Activated naive CD4-positive, alpha-beta T cell treated with anti-CD3 and anti-CD28 coated beads, Interleukin-2, amount 50 U/mL, for 16 hours (primary cell): Measurements from ENCODE around the gene CD200R1L.

Experiments used
- DNase-seq: peaks from one replicate; pipeline ENCODE4 v3.0.0-alpha.2; 2020

The CD200R1L gene

DNA sequence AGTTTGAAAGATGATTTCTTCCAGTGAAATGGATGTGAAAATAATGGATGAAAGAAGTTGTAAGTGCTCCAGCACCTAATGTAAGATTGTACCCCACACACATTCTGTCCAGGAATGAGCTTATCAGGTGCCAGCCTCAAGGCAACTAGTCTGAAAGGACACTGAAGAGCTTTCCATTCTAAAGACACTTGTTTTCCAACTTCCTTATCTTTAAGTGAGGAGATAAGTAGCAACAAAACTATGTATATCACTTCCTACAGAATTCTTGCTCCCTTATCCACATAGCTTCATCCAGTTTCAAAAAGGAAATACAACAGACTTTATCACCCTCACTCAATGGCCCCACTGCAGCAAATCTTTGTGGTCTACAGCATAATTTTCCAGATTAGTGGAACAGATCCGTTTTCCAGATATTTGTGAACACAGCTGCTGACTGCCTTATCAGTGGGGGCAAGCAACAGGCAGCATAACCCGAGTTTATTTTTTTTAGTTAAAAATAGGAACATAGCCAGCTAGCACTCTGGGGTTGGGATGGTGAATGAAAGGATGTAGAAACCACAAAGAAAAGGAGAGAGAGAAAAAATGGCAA lies 60.6 kb downstream of the CD200R1L start:
- DNase-seq: no peak

DNA sequence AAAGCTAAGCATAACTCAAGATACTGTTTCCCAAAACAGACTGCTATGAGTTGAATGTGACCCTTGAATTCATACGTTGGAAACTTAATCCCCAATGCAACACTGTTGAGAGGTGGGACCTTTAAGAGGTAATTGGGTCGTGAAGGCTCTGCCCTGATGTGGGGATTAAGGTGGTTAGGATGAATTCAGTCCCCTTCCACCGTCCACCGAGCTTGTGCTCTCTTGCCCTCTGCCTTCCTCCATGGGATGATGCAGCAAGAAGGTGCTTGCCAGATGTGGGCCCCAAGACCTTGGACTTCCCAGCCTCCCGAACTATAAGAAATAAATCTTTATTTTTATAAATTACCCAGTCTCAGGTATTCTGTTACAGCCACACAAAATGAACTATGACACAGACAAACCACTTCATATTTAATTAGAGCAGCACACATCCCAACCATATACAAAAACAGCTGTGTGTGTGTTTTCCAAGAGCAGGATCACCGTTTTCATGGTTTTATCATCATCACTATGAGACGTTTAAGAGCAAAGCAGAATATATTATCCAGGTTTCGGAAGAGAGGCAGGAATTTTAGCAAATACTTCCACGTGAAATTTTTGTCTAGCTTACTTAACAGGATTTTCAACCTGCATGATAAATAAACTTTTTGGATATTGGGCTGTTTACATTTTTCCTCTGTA lies 61.2 kb downstream of the CD200R1L start:
- no peak for DNase-seq

DNA sequence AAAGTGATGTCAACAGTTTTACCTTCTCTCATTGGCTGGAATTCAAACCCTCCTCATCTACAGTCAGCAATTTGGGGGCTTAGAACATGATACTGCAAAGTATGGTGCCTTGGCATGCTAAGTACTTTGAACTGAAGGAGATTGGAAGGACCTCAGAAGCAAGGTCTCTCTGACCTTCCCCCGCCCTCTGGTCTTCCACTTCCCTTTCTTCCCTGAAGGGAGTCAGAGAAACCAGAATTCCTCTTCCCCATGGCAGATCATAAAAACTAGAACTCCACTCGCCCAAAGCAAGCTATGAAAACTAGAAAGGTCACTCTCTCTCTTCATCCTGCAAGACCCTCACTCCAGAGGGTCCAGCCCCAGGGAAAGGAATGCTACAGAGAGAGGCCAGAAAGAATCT lies 64.2 kb downstream of the CD200R1L start:
- DNase-seq: no peak

DNA sequence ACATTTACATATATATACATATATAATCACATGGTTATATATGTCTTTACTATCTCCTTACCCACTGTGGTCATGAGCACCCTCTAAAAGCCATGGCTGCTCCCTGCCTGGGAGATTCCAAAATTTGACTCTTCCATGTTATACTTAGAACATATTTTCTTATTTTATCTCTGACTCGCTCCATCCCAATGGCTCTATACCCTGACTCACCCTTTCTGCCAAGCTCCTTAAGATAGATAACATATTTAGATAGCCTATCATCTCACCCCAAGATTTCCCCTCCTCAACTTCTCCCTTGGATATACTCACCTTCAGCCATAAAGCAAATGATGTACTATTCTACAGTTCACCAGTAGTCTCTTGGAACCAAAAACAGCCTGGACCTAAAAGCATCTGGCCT lies 65.1 kb downstream of the CD200R1L start:
- no peak for DNase-seq

DNA sequence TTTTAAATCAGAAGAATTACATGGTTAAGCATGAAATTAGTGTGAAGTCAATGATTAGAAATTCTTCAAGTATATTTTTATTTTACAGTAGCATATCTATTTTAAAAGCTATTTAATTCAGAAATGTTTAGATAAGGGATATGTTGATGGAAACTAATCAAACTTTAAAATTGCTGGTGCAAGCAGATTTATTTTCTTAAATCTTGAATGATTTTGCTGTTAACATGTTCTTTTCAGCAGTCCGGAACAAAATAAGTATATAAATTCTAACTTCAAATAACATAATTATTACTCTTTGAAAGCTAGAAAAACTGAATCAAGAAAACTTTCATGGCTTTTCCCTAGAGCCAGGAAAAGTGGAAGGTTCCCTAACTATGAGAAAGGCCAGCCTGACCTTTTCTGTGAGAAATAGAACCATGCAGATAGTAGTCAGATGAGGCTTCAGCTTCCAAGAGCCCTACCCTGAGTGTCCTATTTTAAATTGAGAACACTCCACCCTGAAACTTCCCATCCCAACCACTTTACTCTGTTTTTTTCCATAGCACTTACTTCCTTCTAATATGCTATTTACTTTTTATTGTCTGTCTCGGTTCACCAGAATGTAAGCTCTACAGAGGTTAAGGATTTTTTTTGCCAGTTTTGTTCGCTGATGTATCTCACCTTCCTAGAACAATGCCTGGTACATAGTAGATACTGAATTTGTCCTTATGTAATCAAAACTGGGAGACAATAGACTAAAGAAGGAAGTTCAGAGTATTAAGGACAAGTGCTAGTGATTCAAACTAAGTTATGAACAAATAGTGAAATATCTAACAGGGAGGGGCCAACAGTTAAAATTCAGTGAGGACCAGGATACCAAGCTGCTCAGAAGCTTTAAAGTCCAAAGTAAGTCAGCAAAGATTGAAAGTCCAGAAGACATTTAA lies 66.8 kb downstream of the CD200R1L start:
- DNase-seq: no peak

DNA sequence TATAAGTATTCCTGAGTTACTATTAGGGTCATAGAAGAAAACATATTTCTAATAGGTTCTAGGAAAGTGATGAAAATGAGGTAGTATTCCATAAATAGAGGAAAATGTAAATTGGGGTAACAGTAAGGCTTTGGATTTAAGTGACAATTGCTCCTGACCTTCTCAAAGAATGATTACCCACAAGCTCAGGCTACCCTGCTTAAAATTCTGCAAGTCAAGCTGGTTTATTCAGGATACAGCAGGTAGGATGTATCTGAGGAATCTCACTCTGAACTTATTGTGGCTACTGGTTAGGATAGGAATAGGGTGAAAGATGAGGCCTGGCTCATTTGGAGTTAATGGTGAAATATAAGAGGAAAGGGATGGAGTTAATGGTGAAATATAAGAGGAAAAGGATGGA lies 67.7 kb downstream of the CD200R1L start:
- DNase-seq: no peak

DNA sequence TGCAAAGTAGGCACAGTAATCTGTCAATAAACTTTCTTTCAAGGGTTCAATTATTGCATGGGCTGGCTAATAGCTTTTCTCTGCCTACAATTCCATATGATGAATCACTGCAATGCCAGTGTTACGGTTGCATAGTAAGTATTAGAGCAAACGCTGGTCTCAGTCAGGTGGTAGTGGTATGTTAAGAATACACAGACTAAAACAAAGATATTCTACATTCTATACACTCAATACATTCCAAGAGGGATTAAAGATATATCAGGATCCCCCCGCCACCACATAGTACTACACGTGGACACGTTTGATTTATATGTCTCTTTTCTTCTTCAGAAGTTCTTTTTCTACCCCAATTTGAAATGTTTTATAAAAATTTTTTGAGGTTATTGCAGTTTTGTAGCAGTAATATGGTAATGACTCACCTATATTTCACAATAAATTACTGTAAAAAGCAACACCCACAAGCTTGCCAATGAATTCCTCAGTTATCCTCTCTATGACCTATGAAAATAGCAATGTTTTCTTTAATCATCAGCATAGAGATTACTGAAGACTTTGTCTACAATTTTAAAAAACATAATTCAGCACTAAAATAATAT lies 68.2 kb downstream of the CD200R1L start:
- DNase-seq: no peak

DNA sequence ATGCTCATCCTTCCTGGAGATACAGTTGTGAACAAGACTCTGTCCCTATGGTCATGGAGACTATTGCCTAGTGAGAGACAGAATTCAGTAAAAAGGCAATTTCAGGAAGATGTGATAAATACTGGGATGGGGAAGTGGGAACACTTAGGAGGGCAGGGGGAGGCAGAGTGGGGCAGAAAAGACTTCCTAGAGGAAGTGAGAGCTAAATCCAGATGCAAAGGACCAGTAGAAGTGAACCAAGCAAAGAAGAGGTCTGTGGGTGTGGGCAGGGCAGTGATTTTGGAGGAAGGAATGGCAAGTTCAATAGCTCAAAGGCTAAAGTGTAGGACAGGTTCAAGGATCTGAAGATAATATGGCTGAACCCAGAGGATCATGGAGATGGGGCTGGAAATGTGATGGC lies 68.9 kb downstream of the CD200R1L start:
- DNase-seq: no peak

DNA sequence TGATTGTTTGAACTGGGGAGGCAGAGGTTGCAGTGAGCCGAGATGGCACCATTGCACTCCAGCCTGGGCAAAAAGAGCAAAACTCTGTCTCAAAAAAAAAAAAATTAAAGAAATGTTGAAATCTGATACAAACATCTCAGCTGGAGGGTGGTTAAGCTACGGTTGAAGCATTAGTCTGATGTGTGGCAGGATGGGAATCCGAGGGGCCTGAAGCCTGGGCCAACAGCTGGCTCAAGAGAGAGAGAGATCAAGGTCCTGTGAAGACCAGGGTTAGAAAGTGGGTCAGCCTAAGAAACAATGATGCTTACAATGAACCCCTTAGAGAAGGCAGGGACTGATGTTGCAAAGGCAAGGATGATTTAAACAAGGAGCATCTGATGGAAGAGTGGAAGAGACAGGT lies 69.8 kb downstream of the CD200R1L start:
- DNase-seq: no peak

DNA sequence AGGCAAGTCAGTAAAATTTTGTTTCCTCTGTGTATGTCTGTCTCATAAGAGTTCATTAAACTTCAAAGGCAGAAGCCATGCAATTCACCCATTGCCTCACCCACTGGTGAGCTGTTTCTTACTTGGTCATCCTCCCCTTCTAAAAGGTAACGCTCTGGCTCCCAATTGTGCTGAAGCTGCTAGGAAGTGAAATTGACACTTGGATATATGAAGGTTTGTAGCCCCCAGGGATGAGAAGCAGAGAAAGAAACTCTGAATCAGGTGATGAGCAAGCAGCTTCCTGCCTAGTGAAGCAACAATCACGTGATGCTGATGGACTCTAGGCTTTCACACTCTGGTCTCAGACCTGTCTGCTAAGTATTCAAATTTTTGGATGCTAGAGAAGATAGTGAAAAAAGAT lies 70.7 kb downstream of the CD200R1L start:
- DNase-seq: no peak

DNA sequence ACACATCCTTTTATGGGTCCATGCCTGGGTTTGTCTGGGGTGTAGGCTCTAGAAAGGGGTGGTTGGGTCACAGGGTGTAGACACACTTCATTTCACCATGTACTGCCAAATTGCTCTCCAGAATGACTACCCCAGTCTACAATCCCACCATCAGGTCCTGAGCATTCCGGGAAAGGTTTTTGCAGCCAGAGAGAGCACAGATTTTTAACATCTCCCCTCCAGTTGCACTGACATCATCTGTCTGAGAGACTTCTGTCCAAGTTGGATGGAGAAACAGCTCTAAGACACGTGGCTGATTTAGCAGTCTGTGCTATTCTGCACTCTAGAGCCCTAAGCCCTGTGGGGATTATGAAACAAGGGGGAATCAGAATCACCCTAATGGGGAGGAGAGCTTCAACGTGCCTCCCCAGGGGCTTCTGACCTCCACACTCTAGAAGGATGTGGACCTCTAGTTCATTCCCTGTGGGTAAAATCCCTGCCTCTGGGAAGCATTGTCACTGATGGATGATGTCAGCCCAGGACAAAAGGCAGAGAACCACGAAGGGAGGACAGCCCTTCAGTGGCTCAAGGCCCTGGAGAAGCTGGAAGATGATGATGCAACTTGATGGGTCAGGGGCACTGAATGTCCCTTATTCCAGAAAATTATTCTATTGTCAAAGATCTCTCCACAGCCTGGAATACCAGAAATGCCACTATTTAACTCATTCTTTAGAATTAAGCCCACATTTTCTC lies 71.5 kb downstream of the CD200R1L start:
- no peak for DNase-seq

DNA sequence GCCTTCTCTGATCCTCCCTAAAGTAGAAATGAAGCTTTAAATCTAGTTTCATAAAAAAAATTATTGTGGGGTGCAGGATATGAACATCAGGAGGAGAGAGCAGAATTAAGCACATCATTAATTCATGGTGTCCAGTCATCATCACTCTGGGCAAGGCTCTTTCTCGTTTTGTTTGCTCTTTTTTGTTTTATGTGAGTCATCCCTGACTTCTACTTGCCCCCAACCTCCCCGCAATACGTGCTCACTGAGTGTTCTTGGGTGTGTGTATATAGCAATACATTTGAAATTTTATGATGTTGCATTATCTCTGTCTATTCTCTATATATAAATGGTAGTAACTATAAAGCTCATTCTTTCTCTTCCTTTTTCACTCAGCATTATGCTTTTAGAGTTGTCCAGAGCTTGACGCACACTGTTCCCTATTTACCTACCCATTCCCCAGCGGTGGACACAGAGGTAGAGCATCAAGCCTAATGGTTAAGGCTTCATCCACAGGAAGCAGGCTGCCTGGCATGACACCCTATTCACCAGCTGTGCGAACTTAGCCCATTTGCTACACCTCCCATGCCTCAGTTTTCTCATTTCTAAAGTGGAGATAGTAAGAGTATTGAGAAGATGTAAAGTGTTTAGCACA lies 72.3 kb downstream of the CD200R1L start:
- no peak for DNase-seq

DNA sequence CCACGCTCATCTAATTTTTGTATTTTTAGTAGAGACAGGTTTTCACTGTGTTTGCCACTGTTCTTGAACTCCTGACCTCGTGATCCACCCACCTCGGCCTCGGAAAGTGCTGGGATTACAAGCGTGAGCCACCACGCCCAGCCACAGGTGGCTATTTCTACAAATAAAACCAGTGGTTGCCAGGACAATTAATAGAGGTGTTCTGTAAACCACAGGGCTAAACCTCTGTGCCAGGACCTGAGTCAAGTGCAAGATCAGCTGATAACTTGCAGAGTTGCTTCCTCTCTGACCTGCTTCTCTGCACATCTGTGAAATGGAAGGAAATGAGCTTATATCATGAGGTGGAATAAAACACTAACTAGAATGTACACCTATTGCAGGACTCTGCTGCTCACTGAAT lies 72.8 kb downstream of the CD200R1L start:
- no peak for DNase-seq

DNA sequence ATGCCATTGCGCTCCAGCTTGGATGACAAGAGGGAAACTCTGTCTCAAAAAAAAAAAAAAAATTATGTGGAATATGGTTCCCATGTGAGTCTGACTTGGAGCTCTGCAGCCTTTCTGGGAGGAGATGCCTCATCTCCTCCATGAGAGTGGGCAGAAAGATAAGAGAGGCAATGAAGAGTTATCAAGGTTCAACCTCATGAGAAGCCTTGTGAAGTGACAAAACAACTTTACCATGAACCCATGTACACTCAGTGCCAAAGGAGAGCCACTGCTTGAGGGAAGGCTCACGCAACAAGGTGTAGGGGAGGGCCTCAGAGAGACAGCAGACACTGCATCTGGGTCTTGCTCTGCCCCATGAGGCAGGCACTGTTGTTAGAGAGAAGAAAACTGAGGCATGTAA lies 75.7 kb downstream of the CD200R1L start:
- no peak for DNase-seq

DNA sequence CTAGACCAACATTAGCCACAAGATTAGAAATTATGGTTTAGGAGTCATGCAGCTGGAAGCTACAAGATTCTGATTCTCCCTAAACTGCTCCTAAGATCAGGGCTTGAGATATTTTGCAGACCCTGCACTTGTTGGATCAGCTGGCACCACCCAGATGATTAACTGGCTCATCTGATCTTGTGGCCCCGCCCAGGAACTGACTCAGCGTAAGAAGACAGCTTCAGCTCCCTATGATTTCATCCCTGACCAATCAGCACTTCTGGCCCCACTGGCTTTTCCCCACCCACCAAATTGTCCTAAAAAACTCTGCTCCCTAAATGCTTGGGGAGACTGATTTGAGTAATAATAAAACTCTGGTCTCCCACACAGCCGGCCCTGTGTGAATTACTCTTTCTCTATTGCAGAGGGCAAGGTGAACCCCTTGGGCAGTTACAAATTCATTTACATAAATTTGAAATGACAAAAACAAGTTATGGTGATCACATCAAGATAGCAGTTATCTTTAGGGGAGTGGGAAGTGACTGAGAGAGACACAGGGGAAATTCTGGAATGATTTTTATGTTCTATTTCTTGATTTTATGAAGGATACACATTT lies 76.5 kb downstream of the CD200R1L start:
- DNase-seq: peak; percentile 17

DNA sequence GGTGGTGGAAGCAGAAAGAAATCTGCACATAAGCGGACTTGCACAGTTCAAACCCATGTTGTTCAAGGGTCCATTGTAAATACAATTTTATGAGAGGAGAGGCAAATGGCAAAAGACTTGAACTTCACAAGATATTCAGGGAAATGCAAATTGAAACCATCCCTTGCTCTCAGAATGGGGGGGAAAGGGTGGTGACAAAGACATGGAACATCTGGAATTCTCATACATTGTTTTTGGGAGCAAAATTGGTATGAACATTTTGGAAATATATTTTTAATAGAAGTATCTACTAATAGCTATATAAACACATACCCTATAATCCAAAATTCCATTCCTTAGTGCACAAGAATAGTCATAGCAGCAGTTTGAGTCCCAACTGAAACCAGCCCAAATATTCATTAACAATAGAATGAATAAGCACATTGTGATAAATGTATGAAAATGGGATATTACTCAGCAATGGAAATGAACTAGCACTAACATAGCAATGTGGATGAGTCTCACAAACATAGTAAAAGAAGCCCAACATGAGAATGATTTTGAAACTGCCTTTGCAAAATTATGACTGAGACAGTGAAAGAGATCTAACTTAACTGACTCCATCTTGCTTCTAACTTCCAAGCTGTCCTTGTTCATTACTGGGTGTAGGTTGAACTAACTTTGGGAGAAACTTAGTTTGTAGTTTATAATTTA lies 77.2 kb downstream of the CD200R1L start:
- no peak for DNase-seq

DNA sequence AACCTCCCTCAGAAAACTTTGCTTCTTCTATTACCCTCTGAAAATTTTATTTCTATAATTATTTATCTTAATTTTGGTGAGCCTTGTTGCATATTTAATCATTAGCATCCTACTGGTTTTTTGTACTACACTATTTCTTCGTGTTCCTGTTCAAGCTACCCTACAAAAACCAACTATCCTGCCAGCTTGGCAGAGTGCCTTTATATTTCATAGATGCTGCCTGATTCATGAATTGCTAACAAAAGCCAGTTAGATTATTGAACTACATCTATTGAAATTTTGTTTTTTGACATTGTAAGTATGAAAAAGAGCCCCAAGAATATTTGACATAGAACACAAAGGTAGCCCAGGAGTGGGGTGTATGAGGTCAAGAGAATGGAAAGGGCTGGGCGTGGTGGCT lies 78.9 kb downstream of the CD200R1L start:
- DNase-seq: no peak

DNA sequence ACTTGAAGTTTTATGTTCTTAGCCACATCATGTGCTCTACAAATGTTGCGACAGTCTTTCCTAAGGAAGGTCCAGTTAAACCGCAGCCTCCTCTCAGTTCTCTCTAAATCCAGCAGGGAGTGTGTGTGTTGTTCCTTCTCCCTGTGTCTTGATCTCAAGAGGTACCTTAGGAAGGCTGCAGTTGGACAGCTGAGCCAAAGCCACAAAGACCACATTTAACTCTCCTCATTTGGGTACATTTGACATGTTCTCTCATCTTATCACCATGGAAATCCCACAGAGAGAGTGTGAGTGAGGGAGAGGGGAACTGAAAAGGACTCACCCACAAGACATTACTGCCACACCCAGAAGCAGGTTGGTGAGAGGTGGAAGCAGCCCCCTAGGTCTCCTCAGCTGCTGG lies 79.5 kb downstream of the CD200R1L start:
- no peak for DNase-seq
